ENCODE results near the gene TUBG2. TPM values are rescaled to one million over a fixed set of nuclear protein-coding genes. Genes with fewer than 3 reads are reported as not detected.

TUBG2 gene
- total RNA-seq, 1 donor from 2014 or later = 32.8 TPM

DNA sequence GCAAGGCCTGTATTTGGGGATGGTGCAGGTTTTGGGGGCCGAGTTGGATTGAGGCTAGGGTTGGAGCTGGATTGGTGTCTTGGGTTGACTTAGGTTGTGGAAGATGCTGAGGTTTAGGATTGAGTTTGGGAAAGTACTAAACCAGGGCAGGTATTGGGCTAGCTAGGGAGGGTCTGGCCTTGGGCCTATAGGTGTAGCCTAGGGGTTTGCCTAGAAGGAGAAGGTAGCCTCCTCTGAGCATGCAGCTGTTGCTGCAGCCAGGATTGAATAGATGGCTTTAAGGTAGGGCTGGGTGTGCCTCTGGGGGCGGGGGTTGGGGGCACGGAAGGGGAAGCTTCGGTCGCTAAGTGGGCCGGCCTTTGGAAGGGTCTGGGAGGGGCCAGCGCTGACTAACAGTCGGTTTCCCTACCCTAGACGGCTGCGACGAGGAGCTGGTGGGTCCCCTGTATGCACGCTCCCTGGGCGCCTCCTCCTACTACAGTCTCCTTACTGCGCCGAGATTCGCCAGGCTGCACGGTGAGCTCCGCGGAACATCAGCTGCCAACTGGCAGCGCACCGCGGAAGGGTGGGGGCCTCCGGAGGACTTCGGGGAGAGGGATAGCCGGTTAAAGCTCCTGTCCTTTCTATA is 24.4 kb downstream of the TUBG2 start:
- H3K36me3 Mint-ChIP-seq (ENCODE audit: unreplicated experiment) = peaks cover 18% of the 10 kb centered on the region
- no peaks in the 10 kb centered on the region for H3K9me3 Mint-ChIP-seq (ENCODE audit: unreplicated experiment)
- peak overlapping the region; percentile 86 for H3K4me3 Mint-ChIP-seq (ENCODE audit: unreplicated experiment)
- no peaks in the 10 kb centered on the region for H3K27me3 Mint-ChIP-seq (ENCODE audit: unreplicated experiment)
- TF ChIP-seq, protein P1, sequence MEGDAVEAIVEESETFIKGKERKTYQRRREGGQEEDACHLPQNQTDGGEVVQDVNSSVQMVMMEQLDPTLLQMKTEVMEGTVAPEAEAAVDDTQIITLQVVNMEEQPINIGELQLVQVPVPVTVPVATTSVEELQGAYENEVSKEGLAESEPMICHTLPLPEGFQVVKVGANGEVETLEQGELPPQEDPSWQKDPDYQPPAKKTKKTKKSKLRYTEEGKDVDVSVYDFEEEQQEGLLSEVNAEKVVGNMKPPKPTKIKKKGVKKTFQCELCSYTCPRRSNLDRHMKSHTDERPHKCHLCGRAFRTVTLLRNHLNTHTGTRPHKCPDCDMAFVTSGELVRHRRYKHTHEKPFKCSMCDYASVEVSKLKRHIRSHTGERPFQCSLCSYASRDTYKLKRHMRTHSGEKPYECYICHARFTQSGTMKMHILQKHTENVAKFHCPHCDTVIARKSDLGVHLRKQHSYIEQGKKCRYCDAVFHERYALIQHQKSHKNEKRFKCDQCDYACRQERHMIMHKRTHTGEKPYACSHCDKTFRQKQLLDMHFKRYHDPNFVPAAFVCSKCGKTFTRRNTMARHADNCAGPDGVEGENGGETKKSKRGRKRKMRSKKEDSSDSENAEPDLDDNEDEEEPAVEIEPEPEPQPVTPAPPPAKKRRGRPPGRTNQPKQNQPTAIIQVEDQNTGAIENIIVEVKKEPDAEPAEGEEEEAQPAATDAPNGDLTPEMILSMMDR (IDR thresholded peaks at IDR 0.05) = no peak
- no peak for DNase-seq (ENCODE audit: extremely low spot score, unreplicated experiment)
- peaks cover 39% of the 10 kb centered on the region for H3K4me1 Mint-ChIP-seq (ENCODE audit: unreplicated experiment)
- H3K27ac Mint-ChIP-seq (ENCODE audit: unreplicated experiment) = peak overlapping the region; percentile 95

DNA sequence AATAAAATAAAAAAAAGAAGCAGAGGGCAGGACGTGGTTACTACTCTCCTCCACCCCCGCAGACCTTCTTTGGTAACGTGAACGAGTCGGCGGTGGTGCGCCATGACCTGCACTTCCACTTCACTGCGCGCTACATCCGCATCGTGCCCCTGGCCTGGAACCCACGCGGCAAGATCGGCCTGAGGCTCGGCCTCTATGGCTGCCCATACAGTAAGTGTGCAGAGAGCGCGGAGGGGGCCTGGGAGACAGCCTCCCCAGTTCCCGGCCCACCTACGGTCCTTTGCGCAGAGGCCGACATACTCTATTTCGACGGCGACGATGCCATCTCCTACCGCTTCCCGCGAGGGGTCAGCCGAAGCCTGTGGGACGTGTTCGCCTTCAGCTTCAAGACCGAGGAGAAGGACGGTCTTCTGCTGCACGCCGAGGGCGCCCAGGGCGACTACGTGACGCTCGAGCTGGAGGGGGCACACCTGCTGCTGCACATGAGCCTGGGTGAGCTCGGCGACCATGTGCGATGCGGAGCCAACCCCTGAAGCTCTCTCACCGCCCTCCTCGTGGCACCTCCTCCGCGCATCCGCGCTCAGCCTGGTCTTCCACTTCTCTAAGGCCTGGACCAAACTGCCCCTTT is 26.0 kb downstream of the TUBG2 start:
- Mint-ChIP-seq H3K27ac (ENCODE audit: unreplicated experiment) (no peak overlapping the region), H3K9me3 (ENCODE audit: unreplicated experiment) (no peaks in the 10 kb centered on the region), H3K36me3 (ENCODE audit: unreplicated experiment) (peaks cover 20% of the 10 kb centered on the region), H3K4me3 (ENCODE audit: unreplicated experiment) (no peak overlapping the region), H3K4me1 (ENCODE audit: unreplicated experiment) (peaks cover 29% of the 10 kb centered on the region), H3K27me3 (ENCODE audit: unreplicated experiment) (no peaks in the 10 kb centered on the region)
- TF ChIP-seq, protein P1 (IDR thresholded peaks at IDR 0.05) = no peak
- DNase-seq (ENCODE audit: extremely low spot score, unreplicated experiment) = no peak

DNA sequence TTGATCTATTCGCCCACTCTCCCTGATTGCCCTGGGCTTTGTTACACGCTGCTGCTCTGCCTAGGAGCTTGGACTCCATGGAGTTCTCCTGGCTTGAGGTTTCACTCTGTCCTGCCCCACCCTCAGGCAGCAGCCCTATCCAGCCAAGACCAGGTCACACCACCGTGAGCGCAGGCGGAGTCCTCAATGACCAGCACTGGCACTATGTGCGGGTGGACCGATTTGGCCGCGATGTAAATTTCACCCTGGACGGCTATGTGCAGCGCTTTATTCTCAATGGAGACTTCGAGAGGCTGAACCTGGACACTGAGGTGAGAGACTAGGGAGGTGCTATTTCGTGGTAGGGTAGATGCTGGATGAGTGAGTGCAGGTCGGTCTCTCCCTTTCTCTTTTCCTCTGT is 26.7 kb downstream of the TUBG2 start:
- TF ChIP-seq, protein P1 (IDR thresholded peaks at IDR 0.05) = no peak
- Mint-ChIP-seq H3K36me3 (ENCODE audit: unreplicated experiment) (peaks cover 21% of the 10 kb centered on the region), H3K9me3 (ENCODE audit: unreplicated experiment) (no peaks in the 10 kb centered on the region), H3K4me3 (ENCODE audit: unreplicated experiment) (no peak overlapping the region), H3K27ac (ENCODE audit: unreplicated experiment) (no peak overlapping the region), H3K27me3 (ENCODE audit: unreplicated experiment) (no peaks in the 10 kb centered on the region), H3K4me1 (ENCODE audit: unreplicated experiment) (peaks cover 24% of the 10 kb centered on the region)
- no peak for DNase-seq (ENCODE audit: extremely low spot score, unreplicated experiment)

DNA sequence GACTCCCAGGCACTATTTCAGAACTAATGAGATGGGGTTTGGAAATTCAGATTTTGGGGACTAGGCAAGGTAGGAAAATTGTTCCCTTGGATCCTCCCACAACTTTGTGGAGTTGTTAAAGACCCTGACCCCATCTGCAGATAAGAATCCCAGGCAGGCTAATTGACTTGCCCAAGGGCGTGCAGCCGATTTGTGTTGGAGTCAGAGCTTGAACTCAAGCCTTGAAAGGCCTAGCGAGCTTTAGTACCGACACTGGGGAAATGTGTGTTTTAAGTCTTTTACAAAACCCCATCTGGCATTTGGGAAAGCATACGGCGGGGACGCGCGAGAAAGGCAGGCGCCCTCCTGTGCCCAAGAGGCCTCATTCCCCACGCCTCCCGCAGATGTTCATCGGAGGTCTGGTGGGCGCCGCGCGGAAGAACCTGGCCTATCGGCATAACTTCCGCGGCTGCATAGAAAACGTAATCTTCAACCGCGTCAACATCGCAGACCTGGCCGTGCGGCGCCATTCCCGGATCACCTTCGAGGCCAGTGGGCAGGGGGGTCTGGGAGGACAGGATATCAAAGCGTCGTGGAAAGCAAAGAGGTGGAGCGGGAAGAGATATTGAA is 27.5 kb downstream of the TUBG2 start:
- TF ChIP-seq, protein P1 (IDR thresholded peaks at IDR 0.05) = no peak
- no peak overlapping the region for H3K4me3 Mint-ChIP-seq (ENCODE audit: unreplicated experiment)
- no peaks in the 10 kb centered on the region for H3K27me3 Mint-ChIP-seq (ENCODE audit: unreplicated experiment)
- H3K36me3 Mint-ChIP-seq (ENCODE audit: unreplicated experiment) = peaks cover 23% of the 10 kb centered on the region
- H3K27ac Mint-ChIP-seq (ENCODE audit: unreplicated experiment) = no peak overlapping the region
- H3K9me3 Mint-ChIP-seq (ENCODE audit: unreplicated experiment) = no peaks in the 10 kb centered on the region
- no peak for DNase-seq (ENCODE audit: extremely low spot score, unreplicated experiment)
- peaks cover 18% of the 10 kb centered on the region for H3K4me1 Mint-ChIP-seq (ENCODE audit: unreplicated experiment)

DNA sequence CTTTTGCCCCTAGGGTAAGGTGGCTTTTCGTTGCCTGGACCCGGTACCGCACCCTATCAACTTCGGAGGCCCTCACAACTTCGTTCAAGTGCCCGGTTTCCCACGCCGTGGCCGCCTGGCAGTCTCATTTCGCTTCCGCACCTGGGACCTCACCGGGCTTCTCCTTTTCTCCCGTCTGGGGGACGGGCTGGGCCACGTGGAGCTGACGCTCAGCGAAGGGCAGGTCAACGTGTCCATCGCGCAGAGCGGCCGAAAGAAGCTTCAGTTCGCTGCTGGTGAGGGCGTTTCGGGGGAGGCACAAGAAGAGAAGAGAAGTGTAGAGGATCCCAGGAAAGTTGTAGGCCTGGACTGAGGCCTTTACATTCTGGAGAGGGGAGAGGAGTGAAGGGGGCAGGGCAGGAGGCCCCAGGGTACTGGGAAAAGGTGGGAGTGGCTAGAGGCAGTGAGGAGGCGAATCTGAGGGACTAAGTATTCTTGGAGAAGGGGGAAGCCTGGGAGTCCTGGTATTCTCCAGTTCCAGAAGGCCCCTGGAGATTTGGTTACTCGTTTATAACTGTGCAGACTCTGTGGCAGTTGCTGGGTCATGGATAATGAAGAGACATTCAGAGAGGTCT is 28.7 kb downstream of the TUBG2 start:
- no peak overlapping the region for H3K27ac Mint-ChIP-seq (ENCODE audit: unreplicated experiment)
- no peak overlapping the region for H3K4me3 Mint-ChIP-seq (ENCODE audit: unreplicated experiment)
- TF ChIP-seq, protein P1 (IDR thresholded peaks at IDR 0.05) = no peak
- H3K4me1 Mint-ChIP-seq (ENCODE audit: unreplicated experiment) = peaks cover 10% of the 10 kb centered on the region
- H3K27me3 Mint-ChIP-seq (ENCODE audit: unreplicated experiment) = no peaks in the 10 kb centered on the region
- peaks cover 25% of the 10 kb centered on the region for H3K36me3 Mint-ChIP-seq (ENCODE audit: unreplicated experiment)
- no peak for DNase-seq (ENCODE audit: extremely low spot score, unreplicated experiment)
- H3K9me3 Mint-ChIP-seq (ENCODE audit: unreplicated experiment) = no peaks in the 10 kb centered on the region
